Neuronal stem cell (in vitro differentiated cells): ENCODE measurements around the gene FAM200B.
A peak's percentile ranks its signal among the peaks of the same experiment; 100 is the strongest.

Source experiments
- DNase-seq: peaks from one replicate; pipeline ENCODE4 v3.0.0-alpha.2; 2013; ENCODE audit warnings: low spot score
- H2AFZ ChIP-seq: one replicate; pipeline ENCODE4 v1.6.1; 2013; ENCODE audit warnings: mild to moderate bottlenecking, low read length, inconsistent platforms
- H2AK5ac ChIP-seq: 2 replicates; pipeline ENCODE4 v1.6.1; 2013; ENCODE audit warnings: low read depth, mild to moderate bottlenecking, inconsistent platforms, low read length, moderate library complexity, mixed read lengths
- H2BK120ac ChIP-seq: 2 replicates; pipeline ENCODE4 v1.6.1; 2013; ENCODE audit warnings: low read depth, mild to moderate bottlenecking, inconsistent platforms, low read length, moderate library complexity, mixed read lengths
- H2BK12ac ChIP-seq: one replicate; pipeline ENCODE4 v1.6.1; 2013; ENCODE audit warnings: low read length, inconsistent platforms
- H2BK15ac ChIP-seq: 2 replicates; pipeline ENCODE4 v1.6.1; 2013; ENCODE audit warnings: mild to moderate bottlenecking, low read length, inconsistent platforms, mixed read lengths
- H2BK5ac ChIP-seq: one replicate; pipeline ENCODE4 v1.6.1; 2013; ENCODE audit warnings: inconsistent platforms, mild to moderate bottlenecking, low read length, moderate library complexity
- H3K14ac ChIP-seq: one replicate; pipeline ENCODE4 v1.6.1; 2013; ENCODE audit warnings: low read length, inconsistent platforms
- H3K18ac ChIP-seq: 2 replicates; pipeline ENCODE4 v1.6.1; 2013; ENCODE audit warnings: low read length, inconsistent platforms
- H3K23ac ChIP-seq: 2 replicates; pipeline ENCODE4 v1.6.1; 2013; ENCODE audit warnings: low read depth, mild to moderate bottlenecking, mixed read lengths, low read length, inconsistent platforms; ENCODE audit not compliant: poor library complexity
- H3K27ac ChIP-seq: replicated peaks from 3 replicates; pipeline ENCODE4 v1.5.1; 2013; ENCODE audit warnings: low read length, inconsistent platforms
- H3K27me3 ChIP-seq, 3 experiments: 2 replicates each; pipeline ENCODE4 v1.6.1; 2013; ENCODE audit warnings: low read length in 3 of 3, mild to moderate bottlenecking in 2 of 3, inconsistent platforms in 1 of 3, low read depth in 1 of 3, mixed read lengths in 1 of 3, moderate library complexity in 1 of 3; ENCODE audit not compliant: control insufficient read depth in 3 of 3, insufficient read depth in 3 of 3
- H3K36me3 ChIP-seq, 2 donors: replicated peaks in 1 of 2; 2 replicates each; pipeline ENCODE4 v1.6.1; 2013; ENCODE audit warnings: low read length in 2 of 2; ENCODE audit not compliant: control insufficient read depth in 2 of 2, insufficient read depth in 2 of 2
- H3K4ac ChIP-seq: 2 replicates; pipeline ENCODE4 v1.6.1; 2013; ENCODE audit warnings: inconsistent platforms, mild to moderate bottlenecking, low read length, moderate library complexity
- H3K4me1 ChIP-seq, 2 donors: 1 replicate in 1 of 2; 2 replicates in 1 of 2; pipeline ENCODE4 v1.6.1; 2013; ENCODE audit warnings: low read length in 2 of 2, low read depth in 1 of 2; ENCODE audit not compliant: control insufficient read depth in 2 of 2, insufficient read depth in 1 of 2
- H3K4me2 ChIP-seq: one replicate; pipeline ENCODE4 v1.6.1; 2013; ENCODE audit warnings: mild to moderate bottlenecking, low read length, inconsistent platforms; ENCODE audit not compliant: insufficient read depth, poor library complexity, severe bottlenecking
- H3K4me3 ChIP-seq, 2 donors: 2 replicates each; pipeline ENCODE4 v1.5.1; 2013; ENCODE audit warnings: low read length in 2 of 2, mild to moderate bottlenecking in 2 of 2, inconsistent platforms in 1 of 2, moderate library complexity in 1 of 2
- H3K79me1 ChIP-seq: one replicate; pipeline ENCODE4 v1.6.1; 2013; ENCODE audit warnings: low read depth, mild to moderate bottlenecking, inconsistent platforms, low read length, moderate library complexity
- H3K9ac ChIP-seq: one replicate; pipeline ENCODE4 v1.6.1; 2013; ENCODE audit warnings: mild to moderate bottlenecking, low read depth, low read length, inconsistent platforms; ENCODE audit not compliant: poor library complexity
- H3K9me3 ChIP-seq, 2 donors: replicated peaks in 1 of 2; 2 replicates each; pipeline versions ENCODE3 to v1.6.1; 2013; ENCODE audit warnings: low read length in 2 of 2, mild to moderate bottlenecking in 2 of 2, inconsistent platforms in 1 of 2, low read depth in 1 of 2, mixed read lengths in 1 of 2, moderate library complexity in 1 of 2; ENCODE audit not compliant: control insufficient read depth in 2 of 2, insufficient read depth in 1 of 2
- H4K8ac ChIP-seq: one replicate; pipeline ENCODE4 v1.6.1; 2013; ENCODE audit warnings: low read depth, mild to moderate bottlenecking, inconsistent platforms, low read length, moderate library complexity
- H4K91ac ChIP-seq: one replicate; pipeline ENCODE4 v1.6.1; 2013; ENCODE audit warnings: low read length, low read depth, mild to moderate bottlenecking, inconsistent platforms; ENCODE audit not compliant: poor library complexity
- WGBS, 2 donors: extraction: QIAGEN DNeasy Blood & Tissue Kit; methylation state at CpG; one replicate each; pipeline ENCODE4 v1.1.7; 2013; ENCODE audit warnings: missing lambda C conversion rate in 2 of 2, mixed read lengths in 1 of 2; ENCODE audit not compliant: insufficient read length in 2 of 2, insufficient replicate concordance in 1 of 2; ENCODE audit errors: extremely low coverage in 2 of 2; 5-methylcytosine and 5-hydroxymethylcytosine counted together

Gene FAM200B

GRCh38 chr4:15716115-15716514, 34.5 kb downstream of the FAM200B start:
- Histone ChIP-seq H3K4me1 (peaks cover 0 to 6% of the 10 kb centered on the region in 2 donors), H4K8ac (no peak overlapping the region), H4K91ac (no peak overlapping the region), H3K4me2 (no peak overlapping the region), H3K4ac (no peak overlapping the region), H2BK12ac (no peak overlapping the region), H2AFZ (peak overlapping the region; percentile 35), H3K23ac (no peak overlapping the region), H2AK5ac (no peak overlapping the region), H3K9me3 (no peaks in the 10 kb centered on the region), H3K27ac (no peak overlapping the region), H3K14ac (no peak overlapping the region), H3K18ac (no peak overlapping the region), H2BK5ac (no peak overlapping the region), H3K27me3 (peaks cover 0 to 2% (median 0%) of the 10 kb centered on the region in 3 experiments), H2BK15ac (no peak overlapping the region), H3K36me3 (no peaks in the 10 kb centered on the region), H2BK120ac (no peak overlapping the region), H3K9ac (no peak overlapping the region), H3K79me1 (no peaks in the 10 kb centered on the region), H3K4me3 (no peak overlapping the region)
- WGBS, 2 donors, result no CpG with 5 or more reads among the region's 3 CpGs
- DNase-seq, result no peak

- WGBS, 2 donors, result no CpG with 5 or more reads among the region's 6 CpGs
- Histone ChIP-seq H3K9me3 (no peaks in the 10 kb centered on the region), H3K14ac (no peak overlapping the region), H3K18ac (no peak overlapping the region), H2BK120ac (no peak overlapping the region), H3K4me3 (no peak overlapping the region), H3K36me3 (no peaks in the 10 kb centered on the region), H4K91ac (no peak overlapping the region), H3K4ac (no peak overlapping the region), H3K27ac (no peak overlapping the region), H2BK12ac (no peak overlapping the region), H2BK5ac (no peak overlapping the region), H4K8ac (no peak overlapping the region), H2BK15ac (no peak overlapping the region), H2AK5ac (no peak overlapping the region), H3K9ac (no peak overlapping the region), H3K27me3 (peaks cover 0 to 2% (median 0%) of the 10 kb centered on the region in 3 experiments), H3K4me2 (no peak overlapping the region), H3K4me1 (peaks cover 0 to 6% of the 10 kb centered on the region in 2 donors), H3K79me1 (no peaks in the 10 kb centered on the region), H3K23ac (no peak overlapping the region), H2AFZ (no peak overlapping the region)
- no peak for DNase-seq
Observed at GRCh38 chr4:15717086-15717485, 35.5 kb downstream of the FAM200B start.

GRCh38 chr4:15717657-15718416, 36.2 kb downstream of the FAM200B start:
- no peak overlapping the region for H2AFZ ChIP-seq
- H3K36me3 ChIP-seq, result no peaks in the 10 kb centered on the region
- H3K27me3 ChIP-seq, result peaks cover 0 to 2% (median 0%) of the 10 kb centered on the region in 3 experiments
- no peaks in the 10 kb centered on the region for H3K79me1 ChIP-seq
- no peak overlapping the region for H4K91ac ChIP-seq
- no peak for DNase-seq
- no peak overlapping the region for H3K18ac ChIP-seq
- H3K9ac ChIP-seq, result no peak overlapping the region
- H2BK5ac ChIP-seq, result no peak overlapping the region
- no peak overlapping the region for H2BK120ac ChIP-seq
- no peak overlapping the region for H2AK5ac ChIP-seq
- H3K23ac ChIP-seq, result no peak overlapping the region
- H3K27ac ChIP-seq, result no peak overlapping the region
- WGBS, 2 donors, result no CpG with 5 or more reads among the region's 3 CpGs
- no peaks in the 10 kb centered on the region for H3K9me3 ChIP-seq
- H3K4me2 ChIP-seq, result no peak overlapping the region
- H3K4me3 ChIP-seq, result no peak overlapping the region
- no peak overlapping the region for H3K14ac ChIP-seq
- no peak overlapping the region for H2BK15ac ChIP-seq
- no peak overlapping the region for H2BK12ac ChIP-seq
- peaks cover 0 to 6% of the 10 kb centered on the region in 2 donors for H3K4me1 ChIP-seq
- no peak overlapping the region for H3K4ac ChIP-seq
- no peak overlapping the region for H4K8ac ChIP-seq

GRCh38 chr4:15718465-15718864, 36.8 kb downstream of the FAM200B start:
- Histone ChIP-seq H3K4me2 (no peak overlapping the region), H3K27ac (no peak overlapping the region), H3K14ac (no peak overlapping the region), H2BK5ac (no peak overlapping the region), H3K18ac (no peak overlapping the region), H3K36me3 (no peaks in the 10 kb centered on the region), H3K9ac (no peak overlapping the region), H3K23ac (no peak overlapping the region), H2BK120ac (no peak overlapping the region), H3K4me1 (peaks cover 0 to 6% of the 10 kb centered on the region in 2 donors), H3K4ac (no peak overlapping the region), H3K4me3 (no peak overlapping the region), H4K91ac (no peak overlapping the region), H2AFZ (no peak overlapping the region), H2AK5ac (no peak overlapping the region), H2BK15ac (no peak overlapping the region), H3K27me3 (peaks cover 0 to 2% (median 0%) of the 10 kb centered on the region in 3 experiments), H3K9me3 (no peaks in the 10 kb centered on the region), H2BK12ac (no peak overlapping the region), H4K8ac (no peak overlapping the region), H3K79me1 (no peaks in the 10 kb centered on the region)
- no CpG with 5 or more reads among the region's 5 CpGs for WGBS, 2 donors
- DNase-seq, result no peak
